Measurements from ENCODE around the gene MAPK11. TPM values are rescaled to one million over a fixed set of nuclear protein-coding genes. Genes with fewer than 3 reads are reported as not detected.

MAPK11 gene
- total RNA-seq, 1 donor from 2014 or later: 11.9 TPM

DNA sequence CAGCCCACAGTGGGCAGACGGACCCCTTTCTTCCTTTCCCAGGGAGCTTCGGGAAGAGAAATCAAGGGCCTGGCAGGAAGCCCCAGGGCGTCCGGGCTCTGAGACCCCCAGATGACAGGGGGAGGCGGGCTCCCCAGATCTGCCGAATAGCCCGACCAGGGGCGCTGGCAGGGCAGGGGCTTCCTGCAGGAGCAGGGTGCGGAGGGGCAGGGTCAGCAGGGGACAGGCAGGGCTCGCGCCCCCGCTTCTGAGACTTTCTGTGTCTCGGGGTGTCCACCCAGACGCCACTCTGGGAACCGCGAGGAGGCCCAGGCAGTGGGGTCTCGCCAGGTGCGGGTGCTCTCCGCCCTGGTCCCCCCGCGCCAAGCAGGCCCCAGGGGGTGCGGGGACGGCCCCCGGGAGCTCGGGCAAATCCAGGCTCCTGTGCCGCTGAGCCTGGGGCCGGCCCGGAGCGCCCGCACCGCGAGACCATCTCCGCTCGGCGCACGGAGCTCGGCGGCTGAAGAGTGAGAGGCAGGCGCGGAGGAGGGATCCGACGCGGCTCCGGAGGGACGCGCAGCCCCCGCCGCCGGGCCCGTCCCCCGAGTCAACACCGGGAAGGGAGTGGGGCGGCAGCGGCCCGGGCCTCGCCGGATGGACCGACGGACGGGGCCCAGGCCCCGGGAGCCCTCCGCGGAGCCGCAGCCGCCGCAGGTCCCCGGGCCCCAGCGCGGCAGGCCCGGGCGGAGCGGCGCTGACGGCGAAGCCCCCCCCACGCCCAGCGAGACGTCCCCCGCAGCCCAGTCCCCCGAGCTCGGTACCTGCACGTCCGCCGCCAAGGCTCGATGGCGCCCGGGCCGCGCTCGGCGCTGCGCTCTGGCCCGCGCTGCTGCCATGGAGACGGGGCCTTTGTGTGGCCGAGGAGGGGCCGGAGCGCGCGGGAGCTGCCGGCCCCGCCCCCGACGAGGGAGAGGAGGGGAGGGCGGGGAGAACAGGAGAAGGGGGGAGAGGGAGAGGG lies 36.9 kb upstream of the MAPK11 start, which contains the start of gene PLXNB2:
TSS of gene PLXNB2 (minus strand) at position 894 of the 997 bp plus-strand sequence. CDS start 17,062 bp downstream, outside the sequence.
- Histone ChIP-seq H3K27me3 (ENCODE audit: control insufficient read depth, insufficient read depth, low read length) (no peaks in the 10 kb centered on the region), H3K36me3 (ENCODE audit: control insufficient read depth, insufficient read depth, low read length) (peaks cover 1% of the 10 kb centered on the region), H3K4me3 (ENCODE audit: low read depth, low read length) (peak within 1 kb of the TSS; percentile 96)
- TF ChIP-seq, protein P1, sequence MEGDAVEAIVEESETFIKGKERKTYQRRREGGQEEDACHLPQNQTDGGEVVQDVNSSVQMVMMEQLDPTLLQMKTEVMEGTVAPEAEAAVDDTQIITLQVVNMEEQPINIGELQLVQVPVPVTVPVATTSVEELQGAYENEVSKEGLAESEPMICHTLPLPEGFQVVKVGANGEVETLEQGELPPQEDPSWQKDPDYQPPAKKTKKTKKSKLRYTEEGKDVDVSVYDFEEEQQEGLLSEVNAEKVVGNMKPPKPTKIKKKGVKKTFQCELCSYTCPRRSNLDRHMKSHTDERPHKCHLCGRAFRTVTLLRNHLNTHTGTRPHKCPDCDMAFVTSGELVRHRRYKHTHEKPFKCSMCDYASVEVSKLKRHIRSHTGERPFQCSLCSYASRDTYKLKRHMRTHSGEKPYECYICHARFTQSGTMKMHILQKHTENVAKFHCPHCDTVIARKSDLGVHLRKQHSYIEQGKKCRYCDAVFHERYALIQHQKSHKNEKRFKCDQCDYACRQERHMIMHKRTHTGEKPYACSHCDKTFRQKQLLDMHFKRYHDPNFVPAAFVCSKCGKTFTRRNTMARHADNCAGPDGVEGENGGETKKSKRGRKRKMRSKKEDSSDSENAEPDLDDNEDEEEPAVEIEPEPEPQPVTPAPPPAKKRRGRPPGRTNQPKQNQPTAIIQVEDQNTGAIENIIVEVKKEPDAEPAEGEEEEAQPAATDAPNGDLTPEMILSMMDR (IDR thresholded peaks at IDR 0.05; ENCODE audit: insufficient read depth, low read length, poor library complexity, severe bottlenecking): no peak
- no peak for DNase-seq (ENCODE audit: low read depth)

DNA sequence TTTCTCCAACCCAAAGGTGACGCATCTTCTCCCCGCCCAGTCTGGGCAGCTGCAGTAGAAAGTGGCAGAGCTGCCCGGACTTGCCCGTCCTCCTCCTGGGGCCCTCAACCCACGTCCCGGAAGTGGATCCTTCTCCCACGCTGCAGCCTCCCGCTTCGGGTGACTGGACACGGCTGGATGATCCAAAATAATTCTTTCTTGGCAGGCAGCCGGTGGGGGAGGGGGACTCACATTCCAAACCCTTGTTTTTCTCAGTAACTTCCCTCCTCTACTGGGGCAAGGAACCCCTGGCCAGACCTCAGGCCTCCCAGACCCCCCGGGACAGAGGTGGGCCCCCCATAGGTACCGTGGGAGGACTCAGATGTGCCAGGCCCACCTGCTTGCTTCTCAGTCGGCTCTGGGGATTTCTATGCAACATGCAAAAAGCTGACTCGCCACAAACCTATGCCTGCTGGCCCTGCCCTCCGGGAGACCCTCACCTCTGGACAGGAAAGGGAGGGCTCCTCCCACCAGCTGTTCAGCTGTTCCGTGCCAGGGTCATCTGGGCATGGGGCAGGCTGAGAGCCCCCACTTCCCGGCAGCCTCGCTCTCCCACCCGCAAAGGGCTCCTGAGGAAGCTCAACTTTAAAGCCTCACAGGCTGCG lies 35.9 kb upstream of the MAPK11 start:
- Histone ChIP-seq H3K27me3 (ENCODE audit: control insufficient read depth, insufficient read depth, low read length) (no peaks in the 10 kb centered on the region), H3K4me3 (ENCODE audit: low read depth, low read length) (peak overlapping the region; percentile 96), H3K36me3 (ENCODE audit: control insufficient read depth, insufficient read depth, low read length) (peaks cover 1% of the 10 kb centered on the region)
- peak; percentile 83 for DNase-seq (ENCODE audit: low read depth)
- TF ChIP-seq, protein P1 (IDR thresholded peaks at IDR 0.05; ENCODE audit: insufficient read depth, low read length, poor library complexity, severe bottlenecking): no peak

DNA sequence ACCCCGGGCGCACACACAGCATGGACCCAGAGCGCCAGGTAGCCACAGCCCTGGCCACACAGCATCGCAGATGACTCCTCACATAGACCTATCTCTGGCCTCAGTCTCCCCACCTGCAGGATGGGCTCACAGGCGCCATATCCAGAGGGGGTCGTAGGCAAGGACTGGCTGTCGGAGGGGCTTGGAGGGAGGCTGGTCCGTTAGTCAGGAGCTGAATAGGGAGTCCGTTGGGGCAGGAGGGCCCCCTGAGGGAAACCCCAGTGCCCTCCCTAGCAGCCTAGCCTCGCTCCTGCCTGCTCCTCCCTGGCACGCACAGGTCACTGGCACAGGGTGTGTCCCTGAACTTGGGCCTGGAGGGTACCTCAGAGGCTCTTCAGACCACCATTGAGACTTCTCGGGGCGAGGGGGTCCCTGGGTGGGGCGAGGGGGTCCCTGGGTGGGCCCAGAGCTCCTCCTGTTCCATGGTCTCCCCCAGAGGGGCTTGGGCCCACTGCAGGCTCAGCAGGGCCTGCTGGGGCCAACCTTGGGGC lies 35.3 kb upstream of the MAPK11 start:
- H3K27me3 ChIP-seq (ENCODE audit: control insufficient read depth, insufficient read depth, low read length): no peaks in the 10 kb centered on the region
- no peak for DNase-seq (ENCODE audit: low read depth)
- peaks cover 1% of the 10 kb centered on the region for H3K36me3 ChIP-seq (ENCODE audit: control insufficient read depth, insufficient read depth, low read length)
- TF ChIP-seq, protein P1 (IDR thresholded peaks at IDR 0.05; ENCODE audit: insufficient read depth, low read length, poor library complexity, severe bottlenecking): no peak
- peak overlapping the region; percentile 96 for H3K4me3 ChIP-seq (ENCODE audit: low read depth, low read length)

DNA sequence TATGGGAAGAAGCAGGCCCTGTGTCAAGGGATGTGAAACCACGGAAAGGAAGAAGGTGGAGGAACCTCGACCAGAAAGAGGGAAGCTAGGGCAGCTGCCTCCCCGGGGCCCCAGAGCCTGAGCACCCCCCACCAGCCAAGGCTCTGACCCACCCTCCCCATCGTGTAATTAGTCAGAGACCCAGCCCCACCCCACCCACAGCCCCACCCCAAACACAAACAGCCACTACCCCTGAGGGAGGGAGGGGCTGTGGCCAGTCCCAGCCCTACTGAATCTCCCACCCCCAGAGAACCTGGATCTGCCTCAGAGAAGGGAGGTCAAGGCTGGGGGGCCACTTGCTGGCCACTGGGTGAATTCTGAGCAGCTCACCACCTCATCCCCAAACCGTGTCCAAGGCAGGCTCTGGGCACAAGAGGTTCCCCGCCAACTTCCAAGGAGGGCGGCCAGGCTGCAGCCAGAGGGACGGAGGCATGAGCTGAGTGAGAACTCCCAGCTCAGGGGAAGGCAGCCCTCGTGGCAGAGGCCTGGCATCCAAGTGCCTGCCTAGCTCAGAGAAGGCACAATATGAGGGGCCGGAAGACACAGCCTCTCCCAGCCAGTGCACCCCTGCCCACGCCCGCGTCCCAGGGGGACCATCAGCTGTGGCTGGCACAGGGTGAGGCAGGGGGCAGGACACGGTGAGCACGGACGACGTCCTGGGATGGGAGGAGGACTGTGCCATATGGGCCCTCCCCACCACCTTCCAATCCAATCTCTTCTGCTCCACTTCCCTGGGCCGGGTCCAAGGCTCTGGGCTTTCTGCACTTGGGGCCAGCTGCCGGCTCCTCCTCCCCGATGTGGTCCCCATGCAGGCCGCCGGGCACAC lies 34.6 kb upstream of the MAPK11 start:
- no peaks in the 10 kb centered on the region for H3K27me3 ChIP-seq (ENCODE audit: control insufficient read depth, insufficient read depth, low read length)
- TF ChIP-seq, protein P1 (IDR thresholded peaks at IDR 0.05; ENCODE audit: insufficient read depth, low read length, poor library complexity, severe bottlenecking): no peak
- peak overlapping the region; percentile 96 for H3K4me3 ChIP-seq (ENCODE audit: low read depth, low read length)
- peaks cover 1% of the 10 kb centered on the region for H3K36me3 ChIP-seq (ENCODE audit: control insufficient read depth, insufficient read depth, low read length)
- DNase-seq (ENCODE audit: low read depth): no peak

DNA sequence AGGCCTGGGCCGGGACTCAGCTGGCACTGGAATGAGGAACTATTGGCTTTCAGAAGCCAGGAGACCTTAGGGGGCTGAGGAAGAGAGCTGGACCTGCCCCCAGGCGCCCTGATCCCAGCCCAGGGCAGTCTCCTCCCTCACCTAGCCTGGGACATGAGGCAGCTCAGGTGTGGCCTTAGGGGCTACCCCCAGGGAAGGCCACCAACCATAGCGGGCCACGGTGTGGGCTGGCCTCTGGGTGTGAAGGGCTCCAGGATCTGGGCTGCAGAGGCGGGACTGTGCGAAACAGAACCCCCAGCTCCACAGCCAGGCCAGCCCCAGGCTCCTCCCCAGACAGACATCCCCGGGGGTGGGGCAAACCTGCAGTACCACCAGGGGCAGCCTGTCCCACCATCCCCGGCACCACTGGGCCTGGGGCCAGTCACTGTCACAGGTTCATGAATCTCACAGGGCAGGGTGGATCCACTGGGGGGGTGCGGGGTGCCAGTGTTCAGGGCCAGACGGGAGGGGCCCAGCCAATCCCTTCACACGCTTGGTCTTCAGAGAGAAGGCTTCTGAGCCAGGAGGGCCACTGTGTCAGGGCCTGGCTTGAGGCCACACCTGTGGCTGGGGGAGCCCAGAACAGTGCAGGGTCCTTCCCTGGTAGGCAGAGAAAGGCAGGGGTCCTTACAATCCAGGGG lies 33.8 kb upstream of the MAPK11 start:
- H3K4me3 ChIP-seq (ENCODE audit: low read depth, low read length): no peak overlapping the region
- no peaks in the 10 kb centered on the region for H3K27me3 ChIP-seq (ENCODE audit: control insufficient read depth, insufficient read depth, low read length)
- H3K36me3 ChIP-seq (ENCODE audit: control insufficient read depth, insufficient read depth, low read length): peaks cover 1% of the 10 kb centered on the region
- TF ChIP-seq, protein P1 (IDR thresholded peaks at IDR 0.05; ENCODE audit: insufficient read depth, low read length, poor library complexity, severe bottlenecking): peak; percentile 5
- no peak for DNase-seq (ENCODE audit: low read depth)
